DMS114 treated with DMSO at 0.1 percent for 48 hours (cell line): Measurements from ENCODE around the gene COQ8A.

ENCODE experiments used
- DNase-seq: peaks from one replicate; lab custom pipeline; 2025; ENCODE audit not compliant: unreplicated experiment; lab: John Stamatoyannopoulos, UW

The COQ8A gene

DNA sequence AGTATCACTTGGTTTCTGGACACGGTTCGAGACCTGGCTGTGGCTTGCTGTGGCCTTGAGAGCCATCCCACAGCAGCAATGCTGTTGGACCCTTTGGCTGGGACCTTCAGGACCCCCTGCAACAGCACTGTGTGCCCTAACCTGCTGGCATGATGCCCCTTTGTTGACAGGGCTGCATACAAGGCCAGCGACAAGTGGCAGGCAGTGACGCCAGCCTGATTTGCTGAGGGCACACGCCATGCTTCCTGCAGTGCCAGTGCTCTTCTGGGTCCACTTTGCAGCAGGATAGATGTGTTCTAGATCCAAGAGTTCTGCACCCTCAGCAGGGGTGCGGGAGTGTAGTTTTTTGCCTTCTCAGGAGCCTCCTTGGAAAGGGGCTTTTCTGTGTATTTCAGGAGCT lies 32.8 kb downstream of the COQ8A start:
- DNase-seq: no peak

- no peak for DNase-seq
These were observed 33.3 kb downstream of the COQ8A start for GRCh38 chr1:226973371-226973897.

- DNase-seq: no peak
These were observed 33.9 kb downstream of the COQ8A start for GRCh38 chr1:226973898-226974543.

DNA sequence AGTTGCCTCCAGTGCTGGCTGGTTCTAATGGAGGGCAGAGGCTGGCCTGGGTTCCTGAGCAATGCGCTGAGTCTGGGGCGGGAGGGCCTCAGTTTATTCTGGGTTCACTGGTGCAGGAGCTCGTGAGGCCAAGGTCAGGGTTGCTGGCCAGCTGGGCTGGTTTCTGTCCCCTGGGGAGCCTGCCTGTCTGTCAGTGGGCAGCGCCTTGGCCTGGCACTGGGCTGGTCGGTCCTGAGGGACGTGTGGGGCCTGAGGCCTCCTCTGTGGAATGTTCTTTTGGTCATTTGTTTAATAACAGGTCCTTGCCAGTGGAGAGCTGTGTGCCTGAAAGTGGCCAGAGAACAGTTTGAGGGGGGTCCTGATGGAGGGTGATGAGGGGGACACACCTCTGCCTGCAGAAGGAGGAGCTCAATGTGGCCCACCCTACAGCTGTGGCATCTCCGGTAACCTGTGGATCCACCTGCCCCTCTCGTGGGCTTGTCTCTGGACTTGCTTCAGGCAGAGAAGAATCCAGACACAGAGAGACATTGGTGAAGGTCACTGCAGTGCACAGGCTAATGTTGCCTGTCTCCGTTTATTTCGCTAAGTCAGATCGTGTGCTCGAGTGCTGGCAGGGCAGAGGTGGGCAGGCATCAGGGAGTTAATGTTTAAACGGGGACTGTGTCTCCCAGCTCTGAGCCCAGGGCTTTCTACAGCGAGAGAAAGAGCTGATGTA lies 34.6 kb downstream of the COQ8A start:
- no peak for DNase-seq

DNA sequence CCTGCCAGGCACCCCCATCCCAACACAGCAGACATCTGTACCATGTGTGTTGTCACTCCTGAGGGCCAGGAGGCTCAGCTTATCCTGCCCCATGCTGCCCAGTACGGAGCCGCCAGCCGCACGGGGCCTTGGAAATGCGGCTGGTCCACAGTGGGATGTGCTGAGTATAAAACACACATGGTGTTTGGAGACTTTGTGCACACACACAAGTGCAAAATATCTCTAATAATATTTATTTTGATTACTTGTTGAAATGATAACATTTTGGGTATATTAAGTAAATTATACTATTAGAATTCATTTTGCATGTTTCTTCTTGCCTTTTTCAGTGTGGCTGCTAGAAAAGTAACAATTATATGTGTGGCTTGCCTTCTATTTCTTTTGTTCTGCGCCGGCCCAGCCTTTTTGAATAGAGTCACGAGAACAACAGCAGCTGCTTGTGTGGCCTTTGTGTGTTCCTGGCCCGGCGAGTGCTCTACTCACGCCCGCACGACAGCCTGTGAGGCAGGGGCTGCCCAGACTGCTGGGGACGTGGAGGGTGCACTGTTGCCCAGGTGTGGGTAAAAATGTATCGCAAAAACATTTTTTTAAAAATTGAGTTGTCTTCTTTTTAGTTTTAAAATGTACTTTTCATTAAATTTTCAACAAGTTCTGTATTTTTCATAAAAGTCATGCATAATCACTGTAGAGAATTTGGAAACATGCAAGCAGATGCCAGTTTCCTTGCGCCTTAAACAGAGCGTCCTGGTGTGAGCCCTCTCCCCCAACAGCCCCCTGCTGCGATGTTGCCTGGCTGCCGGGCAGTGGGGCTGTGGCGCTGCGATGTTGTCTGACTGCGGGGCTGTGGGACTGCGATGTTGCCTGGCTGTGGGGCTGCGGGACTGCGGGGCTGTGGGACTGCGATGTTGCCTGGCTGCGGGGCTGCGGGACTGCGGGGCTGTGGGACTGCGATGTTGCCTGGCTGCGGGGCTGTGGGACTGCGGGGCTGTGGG lies 35.5 kb downstream of the COQ8A start:
- DNase-seq: no peak

DNA sequence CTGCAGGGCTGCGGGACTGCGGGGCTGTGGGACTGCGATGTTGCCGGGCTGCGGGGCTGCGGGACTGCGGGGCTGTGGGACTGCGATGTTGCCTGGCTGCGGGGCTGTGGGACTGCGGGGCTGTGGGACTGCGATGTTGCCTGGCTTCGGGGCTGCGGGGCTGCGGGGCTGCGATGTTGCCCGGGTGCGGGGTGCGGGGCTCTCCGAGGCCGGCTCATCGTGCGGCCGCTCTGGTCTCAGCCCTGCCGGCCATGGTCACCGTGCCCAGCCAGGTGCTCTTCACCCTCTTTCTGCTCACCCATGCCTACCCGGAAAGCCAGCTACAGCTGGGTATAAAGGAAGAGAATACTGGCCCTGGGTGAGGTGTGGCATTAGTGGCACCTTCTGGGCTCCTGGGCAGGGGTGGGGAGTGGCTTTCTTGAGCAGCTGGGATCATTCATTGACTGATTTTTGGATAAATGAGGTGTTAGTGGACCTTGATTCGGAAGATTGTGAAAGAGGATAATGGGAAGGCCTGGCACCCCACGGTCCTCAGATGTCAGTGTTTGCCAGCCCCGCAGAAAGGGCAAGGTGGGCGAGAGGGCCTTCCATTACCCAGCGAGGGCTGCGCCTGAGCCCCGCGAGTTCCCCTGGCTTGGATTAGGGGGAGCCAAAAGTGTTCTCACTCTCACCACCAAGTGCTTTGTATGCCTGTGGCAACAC lies 36.3 kb downstream of the COQ8A start:
- no peak for DNase-seq

DNA sequence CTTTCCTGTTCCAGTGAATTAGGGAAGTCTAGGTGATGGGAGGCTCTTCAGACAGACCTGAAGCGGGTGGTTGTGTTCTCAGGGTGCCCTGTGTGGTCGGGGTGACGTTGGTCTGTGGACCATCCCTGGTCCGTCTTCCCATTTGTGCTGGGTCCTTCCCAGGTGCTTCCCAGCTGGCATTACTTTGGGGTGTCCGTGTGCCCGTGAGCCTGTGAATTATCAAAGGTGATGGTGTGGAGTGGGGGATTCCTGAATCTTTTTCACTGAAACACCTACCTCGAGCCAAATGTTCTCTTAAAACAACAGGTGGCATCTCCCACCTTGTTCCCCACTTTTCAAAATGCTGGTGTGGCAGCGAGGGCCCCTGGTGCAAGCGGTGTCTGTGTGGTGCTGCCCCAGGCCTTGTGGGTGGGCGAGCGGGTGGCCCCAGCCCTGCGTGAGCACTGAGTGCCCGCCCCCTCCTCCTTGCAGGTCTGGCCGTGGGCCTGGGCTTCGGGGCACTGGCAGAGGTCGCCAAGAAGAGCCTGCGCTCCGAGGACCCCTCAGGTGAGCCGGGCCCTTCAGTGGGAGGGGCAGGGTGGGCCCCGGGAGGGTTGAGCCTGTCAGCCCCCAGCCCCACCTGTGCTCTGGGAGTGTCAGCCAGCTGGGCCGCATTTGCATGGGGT lies 37.0 kb downstream of the COQ8A start:
- DNase-seq: no peak

GRCh38 chr1:226977643-226978431 lies 37.7 kb downstream of the COQ8A start:
- no peak for DNase-seq

GRCh38 chr1:226978432-226979114 lies 38.5 kb downstream of the COQ8A start:
- DNase-seq: no peak

GRCh38 chr1:226979115-226979516 lies 39.0 kb downstream of the COQ8A start:
- no peak for DNase-seq

- no peak for DNase-seq
These were observed 39.5 kb downstream of the COQ8A start for GRCh38 chr1:226979517-226980121.

- DNase-seq: no peak
These were observed 40.0 kb downstream of the COQ8A start for GRCh38 chr1:226980122-226980560.

- DNase-seq: no peak
These were observed 40.7 kb downstream of the COQ8A start for GRCh38 chr1:226980565-226981385.

DNA sequence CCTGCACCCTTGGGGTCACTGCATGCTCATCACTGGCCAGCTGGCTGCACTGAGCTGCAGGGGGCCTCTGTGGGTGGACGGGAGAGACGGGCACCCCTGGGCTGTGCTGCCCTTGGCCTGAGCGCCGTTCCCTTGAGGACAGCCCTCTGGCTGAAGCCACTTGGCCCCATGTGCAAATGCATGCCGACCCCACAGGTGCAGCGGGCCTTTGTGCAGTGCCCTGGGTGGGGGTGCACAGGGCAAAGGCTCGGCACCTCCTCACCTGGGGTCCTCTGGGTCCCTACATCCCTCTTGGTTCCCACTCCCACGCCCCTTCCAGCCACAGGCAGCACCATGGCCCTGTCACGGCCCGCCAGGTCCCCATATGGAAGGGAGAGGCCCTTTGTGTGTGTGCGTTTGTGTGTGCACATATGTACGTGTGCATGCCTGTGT lies 41.3 kb downstream of the COQ8A start:
- no peak for DNase-seq

- no peak for DNase-seq
These were observed 41.7 kb downstream of the COQ8A start for GRCh38 chr1:226981838-226982237.

DNA sequence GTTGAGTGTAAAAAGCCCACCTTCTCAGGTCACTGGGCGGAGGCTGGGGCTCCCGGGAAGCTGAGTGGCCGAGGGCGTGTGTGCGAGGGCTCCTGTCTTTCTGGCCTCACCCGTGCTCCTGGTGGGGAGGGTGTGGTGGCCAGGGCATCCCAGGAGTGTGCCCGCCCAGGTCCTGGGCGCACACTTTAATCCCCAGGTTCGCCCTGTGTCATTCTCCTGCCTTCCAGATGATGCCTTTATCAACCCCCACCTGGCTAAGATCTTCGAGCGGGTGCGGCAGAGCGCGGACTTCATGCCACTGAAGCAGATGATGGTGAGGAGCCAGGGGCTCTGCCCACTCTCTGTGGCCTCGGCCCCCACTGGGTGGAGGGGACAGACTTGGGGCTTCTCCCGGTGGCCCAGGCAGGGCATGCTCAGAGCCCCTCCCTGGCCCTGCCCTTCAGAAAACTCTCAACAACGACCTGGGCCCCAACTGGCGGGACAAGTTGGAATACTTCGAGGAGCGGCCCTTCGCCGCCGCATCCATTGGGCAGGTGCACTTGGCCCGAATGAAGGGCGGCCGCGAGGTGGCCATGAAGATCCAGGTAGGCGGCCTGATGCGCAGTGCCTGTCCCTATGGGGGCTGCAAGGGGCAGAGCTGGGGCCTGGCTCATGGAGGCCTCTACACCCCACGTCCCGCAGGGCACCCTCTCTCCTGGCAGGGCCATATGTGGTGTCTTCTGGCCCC lies 42.5 kb downstream of the COQ8A start:
- DNase-seq: no peak
